Stimulated activated CD8-positive, alpha-beta memory T cell treated with anti-CD3 and anti-CD28 coated beads, Interleukin-4, amount 100 ng/mL, for 1 hour (primary cell): ENCODE measurements around the gene AHDC1.

ENCODE experiments used
- DNase-seq, 2 donors: peaks; one replicate each; pipeline ENCODE4 v3.0.0-alpha.2; 2020; ENCODE audit warnings: low read depth in 2 of 2, low spot score in 1 of 2

Gene AHDC1

DNA sequence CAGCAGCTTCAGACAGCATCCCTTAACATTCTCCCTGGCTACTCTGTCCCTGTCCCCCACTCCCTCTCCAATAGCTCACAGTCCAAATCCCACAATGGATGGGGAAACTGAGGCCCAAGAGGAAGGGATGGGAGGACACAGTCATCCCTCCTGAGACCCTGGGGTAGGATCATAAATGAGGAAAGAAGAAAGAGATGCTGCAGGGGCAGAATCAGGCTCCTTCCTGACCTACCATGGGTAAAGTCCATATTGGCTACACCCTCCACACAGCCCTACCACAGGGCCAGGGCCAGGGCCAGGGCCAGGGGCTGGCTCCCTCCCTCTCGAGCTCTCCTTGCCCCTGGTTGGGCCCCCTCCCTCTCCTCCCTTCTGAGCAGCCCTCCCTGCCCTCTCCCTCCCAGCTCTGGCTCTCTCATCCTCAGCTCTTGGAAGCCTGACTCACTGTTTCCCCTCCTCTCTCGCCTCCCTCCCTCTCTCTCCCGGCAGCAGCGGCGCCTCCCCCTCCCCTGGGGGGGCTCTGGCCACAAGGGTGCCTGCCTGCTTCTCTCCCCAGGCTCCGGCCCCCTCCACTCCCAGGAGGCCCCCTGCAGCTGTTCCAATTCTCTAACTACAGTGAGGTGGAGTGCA lies 4.9 kb downstream of the AHDC1 start:
- DNase-seq: no peak

DNA sequence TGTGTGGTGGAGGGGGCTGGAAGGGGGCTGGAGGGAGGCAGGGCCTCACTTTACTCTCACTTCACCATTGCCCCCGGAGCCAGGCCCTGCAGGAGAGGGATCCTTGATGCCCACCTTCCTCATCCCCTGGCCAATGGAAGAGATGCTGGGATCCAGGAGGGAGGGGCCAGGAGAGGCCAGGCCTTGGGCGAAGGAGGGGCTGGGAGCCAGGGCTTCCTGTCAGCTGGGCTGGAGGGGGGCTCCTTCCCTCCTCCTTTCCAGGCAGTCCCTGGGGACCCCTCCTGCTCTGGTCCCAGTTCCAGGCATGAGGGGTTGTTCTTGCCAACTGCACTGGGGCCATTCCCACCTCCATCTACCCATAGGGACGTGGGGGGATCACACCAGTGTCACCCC lies 5.7 kb downstream of the AHDC1 start:
- no peak for DNase-seq

DNA sequence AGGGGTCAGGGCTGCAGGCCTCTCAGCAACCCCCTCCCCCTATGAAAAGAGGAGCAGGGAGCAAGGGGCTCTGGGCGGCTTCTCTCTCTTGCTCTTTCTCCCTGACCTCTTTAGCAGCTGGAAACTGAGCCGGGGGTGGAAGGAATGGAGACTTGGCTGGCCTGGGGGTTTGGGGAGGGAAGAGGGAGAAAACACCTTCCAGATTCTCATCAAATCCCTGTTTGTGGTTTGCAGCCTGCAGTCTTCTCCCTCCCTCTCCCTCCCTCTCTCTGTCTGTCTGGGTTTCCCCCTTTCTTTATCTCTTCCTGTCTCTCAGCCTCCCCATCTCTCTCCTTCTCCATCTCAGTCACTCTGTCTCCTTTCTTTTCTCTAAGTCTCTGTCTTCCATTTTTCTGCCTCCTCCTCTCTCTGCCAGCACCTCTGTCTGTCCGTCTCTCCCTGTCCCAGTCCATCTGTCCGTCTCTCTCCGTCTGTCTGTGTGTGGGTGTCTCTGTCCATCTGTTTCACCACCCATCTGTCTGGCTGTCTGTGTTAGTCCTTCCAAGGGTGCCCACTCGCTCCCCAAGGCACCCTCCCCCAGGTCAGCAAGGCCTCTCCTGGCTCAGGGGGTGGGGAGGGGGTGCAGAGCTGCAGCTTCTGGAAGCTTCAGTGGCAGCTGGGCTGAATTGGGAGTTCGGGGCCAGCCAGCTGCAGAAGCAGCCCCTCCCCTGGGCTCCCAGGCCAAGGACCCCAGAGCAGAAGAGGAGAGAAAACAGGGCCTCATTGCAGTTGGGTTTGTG lies 6.2 kb downstream of the AHDC1 start:
- DNase-seq: no peak

DNA sequence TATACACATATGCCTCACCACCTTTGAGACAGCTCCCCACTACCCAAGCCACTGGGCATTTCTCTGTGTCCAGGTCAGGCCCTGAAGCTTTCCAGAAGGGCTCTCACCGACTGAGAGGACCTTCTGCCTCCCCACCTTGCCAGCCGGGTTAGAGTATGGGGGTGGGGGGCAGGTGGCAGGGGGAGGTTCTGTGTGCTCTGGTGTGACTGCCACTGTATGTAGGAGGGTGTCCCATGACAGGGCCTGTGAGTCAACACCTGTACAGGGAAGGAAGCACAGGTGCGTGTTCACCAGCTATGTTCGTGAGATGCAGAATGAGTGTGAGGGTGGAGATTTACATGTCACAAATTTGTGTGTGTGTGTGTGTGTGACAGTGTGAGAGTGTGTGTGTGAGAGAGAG lies 7.0 kb downstream of the AHDC1 start:
- DNase-seq: no peak

DNA sequence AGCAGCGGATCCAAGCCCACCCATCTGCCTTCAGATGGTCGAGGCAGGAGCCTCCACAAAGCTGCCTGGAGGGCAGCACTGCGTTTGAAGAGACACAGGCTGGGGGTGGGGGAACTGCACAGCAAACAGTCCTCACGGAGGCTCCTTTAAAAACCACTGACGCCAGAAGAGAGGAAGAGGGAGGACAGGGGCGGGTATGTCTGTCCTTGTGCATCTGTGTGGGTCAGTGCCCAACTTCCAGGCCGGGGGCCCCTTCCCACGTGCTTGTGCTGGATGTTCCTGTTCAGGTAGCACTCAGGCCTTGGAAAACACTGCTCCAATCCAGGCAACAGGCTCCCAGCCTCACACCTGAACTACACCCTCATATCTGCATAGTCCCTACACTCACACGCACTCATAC lies 7.7 kb downstream of the AHDC1 start:
- DNase-seq: no peak

DNA sequence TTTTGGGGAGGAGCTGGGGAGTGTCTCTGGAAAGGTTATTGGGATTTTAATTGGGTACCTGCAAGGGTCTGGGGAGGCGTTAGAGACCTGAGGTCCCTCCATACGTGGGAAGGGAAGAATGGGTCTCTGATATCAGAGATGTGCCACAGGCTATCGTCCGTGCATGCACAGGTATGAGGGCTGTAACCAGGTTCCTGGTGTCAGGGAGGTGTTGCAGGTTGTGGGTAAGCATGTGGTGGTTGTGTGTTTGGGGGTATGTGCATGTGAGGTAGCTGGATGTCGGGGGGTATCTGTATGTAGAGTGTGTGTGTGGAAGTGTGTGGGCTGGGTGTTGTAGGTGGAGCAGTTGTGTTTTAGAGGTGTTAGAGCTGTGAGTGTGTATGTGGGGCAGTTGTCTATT lies 8.3 kb downstream of the AHDC1 start:
- DNase-seq: no peak

DNA sequence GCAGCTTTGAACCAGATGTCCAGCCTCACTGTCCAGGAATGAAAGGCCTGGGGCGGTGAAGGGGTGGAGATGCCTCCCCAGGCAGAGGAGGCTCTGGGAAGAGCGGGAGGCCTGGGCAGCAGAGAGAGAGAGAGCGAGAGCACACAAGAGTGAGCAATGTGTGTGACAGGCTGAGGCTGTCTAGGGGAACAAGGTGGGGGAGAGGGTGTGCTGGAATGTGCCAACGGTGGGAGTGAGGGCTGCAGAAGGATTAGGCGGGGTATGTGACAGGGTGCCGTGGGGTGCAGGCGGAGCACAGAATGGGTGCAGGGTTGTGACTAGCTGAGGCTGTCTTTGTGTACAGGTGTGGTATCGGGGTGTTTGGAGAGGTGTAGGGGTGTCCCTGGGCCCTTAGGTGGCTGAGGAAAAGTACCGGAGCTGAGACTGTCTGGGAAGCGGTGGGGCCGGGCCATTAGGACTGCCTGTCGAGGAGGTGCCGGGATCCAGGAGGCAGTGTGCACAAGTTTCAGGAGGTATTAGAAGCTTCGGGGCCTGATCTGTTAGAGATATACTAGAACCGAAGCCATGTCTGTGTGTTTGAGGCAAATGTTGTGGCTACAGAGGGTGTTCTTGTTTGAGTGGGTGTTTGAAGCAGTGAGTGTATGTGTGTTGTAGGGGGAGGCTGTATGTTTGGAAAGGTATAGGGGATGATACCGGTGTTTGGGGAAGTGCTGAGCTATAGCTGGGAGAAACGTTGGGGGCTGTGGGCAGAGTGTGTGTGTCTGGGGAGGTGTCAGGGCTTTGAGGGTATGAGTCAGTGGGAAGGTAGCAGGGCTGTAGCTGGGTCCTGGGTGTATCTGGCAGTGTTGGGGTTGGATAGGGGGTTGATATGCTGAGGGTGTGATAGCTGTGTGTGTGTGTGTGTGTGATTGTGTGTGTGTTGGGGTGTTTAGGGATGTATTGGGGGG lies 9.1 kb downstream of the AHDC1 start:
- DNase-seq: no peak

DNA sequence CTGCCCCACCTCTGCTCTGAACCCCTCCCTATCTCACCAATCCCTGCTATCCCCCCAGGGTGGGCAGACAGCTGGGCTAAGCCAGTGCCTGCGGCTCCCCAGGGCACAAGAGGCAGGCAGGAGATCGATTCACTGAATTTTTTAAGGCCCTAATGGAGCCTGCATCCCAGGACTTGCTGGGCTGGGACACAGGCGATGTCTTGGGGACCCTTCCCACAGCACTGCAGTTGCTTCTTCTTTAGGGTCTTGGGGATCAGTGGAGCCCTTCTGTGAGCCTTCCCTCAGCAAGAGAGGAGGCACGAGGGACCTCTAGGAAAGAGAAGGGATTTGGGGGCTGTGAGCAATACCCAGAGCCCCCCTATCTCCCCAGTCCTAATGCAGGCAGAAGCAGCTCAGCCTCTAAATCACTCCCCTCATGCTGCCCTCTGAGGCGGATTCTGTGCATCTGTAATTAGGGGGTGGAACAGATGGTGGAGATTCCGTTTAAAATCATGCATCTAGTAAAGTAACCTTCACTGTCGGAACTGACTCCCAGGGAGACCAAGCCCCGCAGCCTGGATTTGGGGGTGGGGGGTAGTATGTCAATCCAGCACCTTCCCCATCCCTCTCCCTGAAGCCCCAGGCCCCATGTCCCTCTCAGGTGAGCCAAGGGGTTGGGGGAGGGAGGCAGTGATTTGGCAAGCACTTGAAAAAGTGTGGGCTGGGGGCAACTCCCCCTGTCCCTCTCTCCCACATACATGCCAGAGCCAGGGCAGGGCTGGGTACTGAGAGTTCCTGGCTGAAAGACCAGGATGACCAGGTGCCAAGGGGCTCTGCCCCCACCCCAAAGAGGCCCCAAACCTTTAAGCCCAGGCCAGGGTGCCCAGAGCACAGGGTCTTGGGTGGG lies 10.0 kb downstream of the AHDC1 start:
- DNase-seq: no peak

DNA sequence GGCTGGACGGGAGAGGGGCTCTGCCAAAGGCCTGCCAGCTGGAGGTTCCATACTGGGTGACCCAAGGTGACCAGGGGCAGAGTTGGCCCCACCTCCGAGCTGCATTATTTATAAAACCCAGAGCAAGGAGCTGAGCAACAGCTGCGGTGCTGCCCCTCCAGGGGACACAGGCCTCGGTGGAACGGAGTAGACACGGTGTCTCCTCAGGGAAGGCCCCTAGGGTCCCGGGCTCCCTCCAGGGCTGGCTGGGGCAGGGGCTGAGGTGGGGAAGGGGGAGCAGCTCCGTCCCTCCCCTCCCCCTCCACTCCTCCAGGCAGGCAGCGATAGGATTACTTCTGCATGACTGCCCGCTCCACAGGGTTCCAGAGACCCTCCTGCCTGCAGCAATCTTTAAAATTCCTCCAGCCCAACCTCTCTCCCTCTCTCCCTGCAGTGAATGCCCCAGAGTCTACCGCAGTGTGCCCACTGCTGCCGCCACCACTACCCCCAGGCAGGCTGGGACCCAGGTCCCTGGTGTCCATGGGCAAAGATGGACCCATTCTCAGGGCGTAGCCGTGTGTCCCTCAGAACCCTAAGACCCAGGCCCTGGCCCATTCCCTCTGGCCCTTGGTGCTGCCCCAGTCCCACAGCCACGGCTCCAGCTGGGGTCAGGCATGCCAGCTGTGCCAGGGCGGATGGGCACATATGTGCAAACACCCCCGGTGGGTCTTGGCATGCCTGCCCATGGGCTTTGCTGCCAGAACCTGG lies 10.8 kb downstream of the AHDC1 start:
- DNase-seq: no peak

DNA sequence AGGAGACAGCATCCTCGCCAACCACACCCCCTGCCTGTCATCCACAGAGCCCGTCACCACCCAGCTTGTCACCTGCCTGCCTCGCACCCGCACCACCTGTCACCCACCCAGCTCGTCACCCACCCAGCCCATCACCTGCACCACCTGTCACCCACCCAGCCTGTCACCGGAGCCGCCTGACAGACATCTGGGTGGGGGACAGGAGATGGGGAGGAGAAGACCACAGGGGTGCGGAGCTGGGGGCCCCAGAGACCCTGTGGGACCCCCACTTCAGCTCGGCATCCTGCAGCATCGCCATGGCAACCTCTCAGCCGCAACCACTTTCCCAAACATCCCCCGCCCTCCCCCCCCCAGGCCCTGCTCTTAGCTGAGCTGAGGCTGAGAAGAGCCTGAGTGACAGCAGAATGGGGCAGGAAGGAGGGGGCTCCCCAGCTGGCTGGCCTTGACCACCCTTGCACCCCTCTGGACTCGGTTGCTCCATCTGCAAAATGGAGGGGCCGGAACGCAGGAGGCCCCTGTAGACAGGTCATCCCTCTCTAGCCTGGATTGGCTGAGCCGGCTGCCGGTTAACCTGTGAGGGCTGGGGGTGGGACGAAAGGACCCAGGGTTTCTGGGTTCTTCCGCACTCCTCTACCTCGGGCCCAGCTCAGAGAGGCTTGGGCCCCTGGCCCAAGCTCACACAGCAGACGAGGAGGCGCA lies 11.6 kb downstream of the AHDC1 start:
- DNase-seq: no peak

DNA sequence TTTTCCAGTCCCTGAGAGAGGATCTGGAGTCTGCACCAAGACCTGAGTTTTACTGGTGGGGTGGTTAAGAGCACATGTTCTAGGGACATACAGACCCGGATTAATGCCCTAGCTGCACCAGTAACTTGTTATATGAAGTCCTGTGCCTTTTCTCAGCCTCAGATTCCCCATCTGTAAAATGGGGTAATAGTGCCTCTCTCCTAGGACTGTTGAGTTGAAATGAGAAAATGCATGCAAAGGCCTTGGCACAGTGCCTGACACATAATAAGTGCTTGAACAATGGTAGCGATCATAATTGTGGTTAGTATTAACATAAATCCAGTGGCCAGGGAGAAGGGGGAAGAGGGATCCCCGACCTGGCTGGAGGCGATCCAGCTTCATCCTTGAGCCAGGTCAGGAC lies 12.3 kb downstream of the AHDC1 start:
- no peak for DNase-seq

DNA sequence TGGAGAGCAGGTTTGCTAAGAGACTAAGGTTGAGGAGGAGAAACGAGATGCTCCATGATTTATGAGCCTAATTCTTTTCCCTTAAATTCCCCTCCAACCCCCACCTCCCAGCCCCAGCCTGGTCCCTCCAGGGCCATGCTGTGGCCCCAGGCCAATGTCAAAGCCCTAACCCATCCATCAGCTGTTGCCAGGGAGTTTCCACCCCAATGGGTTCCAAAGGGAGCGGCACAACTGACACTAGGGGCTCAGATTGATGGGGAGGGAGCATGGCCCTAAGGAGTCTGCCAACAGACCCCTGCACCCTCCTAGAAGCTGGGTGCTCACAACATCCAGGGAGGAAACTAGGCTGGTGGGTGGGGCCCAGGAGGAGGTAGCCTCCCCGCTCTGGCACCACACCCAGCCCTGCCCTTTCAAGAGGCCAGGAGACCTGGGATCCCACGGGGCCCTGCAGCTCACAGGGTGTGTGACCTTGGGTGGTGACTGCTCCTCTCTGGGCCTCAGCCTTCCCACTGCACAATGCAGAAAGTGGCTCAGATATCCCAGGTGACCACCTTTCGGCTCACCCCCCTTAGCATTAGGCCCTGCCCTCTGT lies 12.9 kb downstream of the AHDC1 start:
- no peak for DNase-seq

DNA sequence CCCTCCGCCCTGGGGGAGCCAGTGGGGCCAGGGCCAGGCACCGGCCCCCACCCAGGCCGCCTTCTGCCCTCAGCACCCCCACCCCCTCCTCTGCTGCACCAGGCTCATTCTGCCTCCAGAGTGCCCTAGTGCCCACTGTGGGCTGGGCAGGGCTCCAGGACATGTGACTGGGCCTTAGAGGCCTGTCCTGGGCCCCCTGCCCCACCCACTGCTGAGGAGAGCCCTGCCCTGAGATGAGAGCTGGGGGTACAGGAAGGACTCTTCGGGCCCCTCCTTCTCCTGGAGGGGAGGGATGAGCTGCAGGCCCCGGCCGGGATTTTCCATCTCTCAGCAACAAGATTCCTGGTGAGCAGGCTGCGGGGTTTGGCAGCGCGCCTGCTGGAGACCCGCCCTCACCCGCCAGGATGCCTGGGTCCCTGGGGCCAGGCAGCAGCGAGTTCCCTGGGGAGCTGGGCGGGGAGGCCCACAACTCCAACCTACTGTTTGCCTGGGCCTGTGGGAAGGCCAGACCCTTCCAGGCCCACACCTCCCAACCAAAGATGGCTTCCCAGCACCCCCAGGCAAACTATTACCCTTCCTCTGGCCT lies 14.0 kb downstream of the AHDC1 start:
- DNase-seq: no peak

DNA sequence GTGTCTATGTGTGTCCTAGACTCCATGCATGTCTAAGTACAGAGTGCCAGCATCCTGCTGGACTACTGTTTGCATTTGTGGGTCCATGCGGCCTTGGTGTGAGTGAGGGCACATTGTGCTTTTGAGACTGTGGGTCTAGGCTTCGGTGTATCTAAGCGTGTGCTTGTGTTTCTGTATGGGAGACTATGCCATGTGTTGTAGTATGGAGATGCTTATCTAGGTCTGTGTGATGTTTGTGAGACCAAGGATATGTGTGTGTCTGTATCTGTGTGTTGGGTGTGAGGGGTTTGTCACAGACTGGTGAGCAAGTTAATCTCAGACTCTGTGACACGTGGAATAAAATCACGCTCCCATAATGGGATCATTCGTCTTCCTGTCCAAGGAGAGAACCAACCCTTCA lies 14.5 kb downstream of the AHDC1 start:
- no peak for DNase-seq

DNA sequence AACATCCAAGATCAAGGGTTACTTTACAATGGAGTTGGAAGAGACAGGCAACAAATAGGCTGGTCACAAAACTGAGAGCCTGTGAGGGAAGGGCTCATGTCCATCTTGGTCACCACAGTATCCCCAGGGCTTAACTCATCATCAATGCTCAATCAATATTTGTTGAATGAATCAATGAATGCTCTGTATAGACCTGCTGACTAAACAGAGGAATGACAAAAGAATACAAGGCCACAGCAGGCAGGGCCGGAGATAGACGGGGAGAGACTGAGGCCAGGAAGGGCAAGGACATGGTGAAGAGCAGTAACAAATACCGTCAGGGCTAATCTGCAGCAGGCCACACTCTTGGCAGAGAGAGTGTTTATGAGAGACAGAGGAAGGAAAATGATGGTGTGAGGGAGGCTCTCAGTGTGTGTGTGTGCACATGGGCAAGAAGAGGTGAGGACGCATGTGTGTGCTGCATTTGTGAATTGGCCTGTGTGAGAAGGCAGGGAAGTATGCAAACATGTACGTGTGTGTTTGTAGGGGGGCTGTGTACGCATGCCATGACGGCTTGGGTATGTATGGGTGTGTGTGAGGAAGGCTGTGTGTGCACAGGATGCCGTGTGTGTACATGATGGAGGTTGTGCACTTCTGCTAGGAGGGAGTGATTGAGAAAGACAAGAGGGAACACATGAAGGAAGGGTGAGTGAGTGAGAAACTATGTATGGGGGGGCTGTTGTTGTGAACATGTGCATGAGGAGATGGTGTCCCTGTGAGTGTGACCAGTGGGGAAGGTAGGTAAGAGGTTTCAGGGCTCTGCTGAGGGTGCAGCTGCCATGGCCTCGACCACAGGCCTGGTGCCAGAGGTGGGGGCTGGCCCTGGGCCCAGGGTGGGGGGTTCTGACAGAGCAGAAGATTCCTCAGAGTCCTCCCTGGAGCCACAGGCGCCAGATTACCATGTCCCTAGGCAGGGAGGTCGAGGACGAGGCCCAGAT lies 15.4 kb downstream of the AHDC1 start:
- no peak for DNase-seq

DNA sequence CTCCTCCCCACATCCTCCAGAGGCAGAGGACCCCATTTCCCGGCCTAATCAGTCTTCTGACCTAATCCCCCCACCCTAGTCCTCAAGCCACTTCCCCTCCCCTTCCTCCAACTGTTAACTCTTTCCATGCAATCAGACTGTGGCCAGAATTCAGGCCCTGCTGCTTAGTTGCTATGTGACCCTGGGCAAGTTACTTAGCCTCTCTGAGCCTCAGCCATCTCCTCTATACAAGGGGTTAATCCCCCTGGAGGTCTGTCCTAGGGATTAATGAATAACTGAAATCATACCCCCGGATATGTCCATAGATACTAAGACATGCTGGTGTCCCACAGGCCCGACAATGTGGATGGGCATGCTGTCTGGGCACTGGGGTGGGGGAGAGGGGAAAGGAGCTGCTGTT lies 18.3 kb downstream of the AHDC1 start:
- DNase-seq: no peak

DNA sequence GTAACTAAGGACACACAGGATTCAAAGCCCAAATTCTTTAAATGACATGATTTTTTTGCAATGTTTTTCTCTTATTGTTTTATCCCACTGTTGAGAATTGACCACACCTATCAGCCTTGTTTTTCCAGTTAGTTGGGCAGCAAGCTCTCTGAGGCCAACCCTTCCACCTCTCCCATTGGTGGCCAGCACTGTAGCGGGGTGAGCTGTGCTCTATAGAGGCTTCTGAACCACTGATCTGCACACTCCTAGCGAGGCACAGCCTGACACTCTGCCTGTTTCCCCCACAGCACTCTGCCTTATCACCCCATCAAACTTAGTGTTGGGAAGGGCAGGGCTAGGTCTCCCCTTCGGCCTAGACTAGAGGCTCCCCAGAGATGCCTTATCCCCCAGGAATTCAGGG lies 19.5 kb downstream of the AHDC1 start:
- no peak for DNase-seq

DNA sequence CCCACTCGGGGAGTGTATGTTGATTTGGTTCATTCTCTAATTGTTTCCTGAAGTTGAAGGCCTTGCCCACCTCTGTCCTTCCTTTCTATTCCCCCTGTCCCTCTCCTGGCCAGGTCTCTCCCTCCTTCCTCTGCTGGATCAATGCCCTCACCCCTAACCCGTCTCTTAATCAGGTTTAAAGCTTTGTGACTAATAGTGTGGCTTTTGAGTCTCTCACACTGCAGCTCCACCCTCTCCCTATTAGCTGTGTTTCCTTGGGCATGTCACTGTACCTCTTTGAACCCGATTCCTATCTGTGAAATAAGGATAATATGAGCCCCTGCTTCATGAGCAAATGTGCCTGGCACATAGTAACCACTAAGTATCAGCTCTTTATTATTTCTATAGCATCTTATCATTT lies 20.5 kb downstream of the AHDC1 start:
- no peak for DNase-seq
